Body of pancreas (tissue), 4 donors: ENCODE data around the gene ATXN7L2. TPM values are rescaled to one million over a fixed set of nuclear protein-coding genes. Genes with fewer than 3 reads are reported as not detected.

ENCODE experiments used
- ATAC-seq: fragments of 150-250 bp; one replicate; pipeline ENCODE4 v1.9.1; 2016
- DNase-seq, 4 donors: peaks; one replicate each; pipeline ENCODE4 v3.0.0-alpha.2; 2019
- H3K27ac ChIP-seq, 4 donors: fragments of 200-600 bp; sonication (generic); 1 replicate in 3 of 4; 2 replicates in 1 of 4; pipeline versions ENCODE4 v1.5.1 to v1.6.1; 2016 to 2019; ENCODE audit warnings: mild to moderate bottlenecking in 1 of 4, mixed read lengths in 1 of 4, moderate library complexity in 1 of 4
- H3K27me3 ChIP-seq, 2 donors: fragments of 200-600 bp; sonication (generic); one replicate each; pipeline ENCODE4 v1.6.0; 2016; ENCODE audit warnings: mild to moderate bottlenecking in 1 of 2
- H3K36me3 ChIP-seq, 2 donors: fragments of 200-600 bp; sonication (generic); replicated peaks in 1 of 2; 2 replicates each; pipeline ENCODE4 v1.5.1; 2016; ENCODE audit warnings: low read depth in 2 of 2; ENCODE audit not compliant: insufficient read depth in 1 of 2
- H3K4me1 ChIP-seq: fragments of 200-600 bp; sonication (generic); one replicate; pipeline ENCODE4 v1.6.0; 2016
- H3K4me3 ChIP-seq, 2 donors: fragments of 200-600 bp; sonication (generic); 1 replicate in 1 of 2; 2 replicates in 1 of 2; pipeline ENCODE4 v1.5.1; 2016 to 2019
- H3K9me3 ChIP-seq, 3 donors: fragments of 200-600 bp; sonication (generic); 1 replicate in 2 of 3; 2 replicates in 1 of 3; pipeline ENCODE4 v1.5.1; 2016
- POLR2A ChIP-seq, 3 donors: fragments of 450-650 bp; IDR thresholded peaks; one replicate each; pipeline ENCODE4 v1.6.1; 2016; ENCODE audit warnings: antibody characterized with exemption in 3 of 3, mild to moderate bottlenecking in 2 of 3
- WGBS, 2 donors: methylation state at CpG; one replicate each; pipeline ENCODE4 v1.1.5; 2017; 5-methylcytosine and 5-hydroxymethylcytosine counted together
- intact Hi-C: fragments of 100-400 bp; cut with DNase I; formaldehyde crosslinking; loops from one replicate; pipeline ENCODE4 v1.15.1; 2023
- total RNA-seq, 2 donors: library from RNA; depleted of rRNA; stranded (reverse); fragments of >200 nt; gene quantifications; one replicate each; pipeline ENCODE4 v1.1.0, GENCODE V29; 2016
- TF ChIP-seq, protein P1 (sequence below), 7 experiments: fragments of 450-650 bp in 4 of 7; fragments of 200-600 bp in 3 of 7; sonication (generic) in 3 of 7; IDR thresholded peaks; one replicate each; pipeline ENCODE4 v1.5.1; 2016 to 2019; ENCODE audit warnings: antibody characterized with exemption in 7 of 7

The ATXN7L2 gene
- total RNA-seq, 2 donors from 2014 or later: 2.6 to 5.9 TPM

DNA sequence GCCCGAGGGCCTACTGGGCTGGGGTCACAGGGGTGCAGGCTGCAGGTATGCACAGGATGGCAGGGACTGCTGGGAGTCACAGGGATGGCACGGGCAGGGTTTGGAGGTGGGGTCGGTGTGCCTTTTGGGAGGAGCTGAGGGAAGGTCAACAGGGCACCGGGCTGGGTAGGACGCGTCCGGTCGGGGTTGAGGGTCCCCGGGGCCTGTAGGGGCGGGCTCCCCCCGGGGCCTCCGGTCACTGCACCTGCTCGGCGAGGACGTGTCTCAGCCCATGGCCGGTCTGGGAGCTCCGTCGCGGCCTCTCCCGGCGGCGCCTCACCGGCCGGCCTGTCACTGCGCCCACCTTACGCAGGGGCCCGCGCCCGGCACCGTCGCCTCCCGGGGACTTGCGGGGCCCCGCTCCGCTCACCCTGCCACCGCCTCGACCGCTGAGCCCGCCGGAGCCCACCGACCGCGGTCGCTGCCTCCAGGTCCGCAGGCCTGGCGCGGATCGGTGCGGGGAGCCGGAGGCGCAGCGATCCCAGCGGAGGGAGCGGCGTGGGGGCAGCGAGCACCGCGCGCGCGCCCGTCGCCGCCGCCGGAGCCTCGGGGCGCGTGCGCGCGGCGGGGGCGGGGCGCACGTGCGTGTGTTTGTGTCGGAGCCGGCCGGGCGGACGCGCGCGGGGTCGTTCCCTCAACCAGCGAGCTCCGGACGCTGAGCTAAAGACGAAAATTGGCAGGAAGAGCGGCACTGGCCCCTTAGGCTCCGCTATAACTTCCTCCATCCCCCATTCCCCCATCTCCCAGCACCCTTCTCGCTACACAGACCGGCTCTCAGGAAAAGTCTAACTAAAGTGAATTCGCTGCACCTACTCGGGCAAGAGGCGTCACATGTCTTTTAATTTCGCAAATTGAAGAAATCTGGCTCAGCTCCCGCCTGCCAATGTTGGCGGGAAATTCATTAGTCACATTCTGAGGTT is 25.8 kb downstream of the ATXN7L2 start, which contains the start of gene AMIGO1:
AMIGO1 (minus strand) TSS at position 552 of the 959 bp plus-strand sequence. CDS start 815 bp downstream, outside the sequence.
- H3K27ac ChIP-seq: peak within 1 kb of the TSS in 3 of 4 donors; percentile 22 to 36 (median 30)
- peak; percentile 88 for ATAC-seq
- peak within 1 kb of the TSS; percentile 55 to 56 for H3K4me3 ChIP-seq
- H3K4me1 ChIP-seq: peaks cover 25% of the 10 kb centered on the region
- no peaks in the 10 kb centered on the region for H3K9me3 ChIP-seq
- no peaks in the 10 kb centered on the region for H3K27me3 ChIP-seq
- TF ChIP-seq, protein P1, sequence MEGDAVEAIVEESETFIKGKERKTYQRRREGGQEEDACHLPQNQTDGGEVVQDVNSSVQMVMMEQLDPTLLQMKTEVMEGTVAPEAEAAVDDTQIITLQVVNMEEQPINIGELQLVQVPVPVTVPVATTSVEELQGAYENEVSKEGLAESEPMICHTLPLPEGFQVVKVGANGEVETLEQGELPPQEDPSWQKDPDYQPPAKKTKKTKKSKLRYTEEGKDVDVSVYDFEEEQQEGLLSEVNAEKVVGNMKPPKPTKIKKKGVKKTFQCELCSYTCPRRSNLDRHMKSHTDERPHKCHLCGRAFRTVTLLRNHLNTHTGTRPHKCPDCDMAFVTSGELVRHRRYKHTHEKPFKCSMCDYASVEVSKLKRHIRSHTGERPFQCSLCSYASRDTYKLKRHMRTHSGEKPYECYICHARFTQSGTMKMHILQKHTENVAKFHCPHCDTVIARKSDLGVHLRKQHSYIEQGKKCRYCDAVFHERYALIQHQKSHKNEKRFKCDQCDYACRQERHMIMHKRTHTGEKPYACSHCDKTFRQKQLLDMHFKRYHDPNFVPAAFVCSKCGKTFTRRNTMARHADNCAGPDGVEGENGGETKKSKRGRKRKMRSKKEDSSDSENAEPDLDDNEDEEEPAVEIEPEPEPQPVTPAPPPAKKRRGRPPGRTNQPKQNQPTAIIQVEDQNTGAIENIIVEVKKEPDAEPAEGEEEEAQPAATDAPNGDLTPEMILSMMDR (IDR thresholded peaks at IDR 0.05): no peak
- no peak for TF ChIP-seq POLR2A (IDR thresholded peaks at IDR 0.05)
- intact Hi-C loops: no loop called here
- DNase-seq: peak; percentile 56 to 73 (median 58)
- no peaks in the 10 kb centered on the region for H3K36me3 ChIP-seq
- WGBS, 2 donors: 0 to 1% methylated on average over 12 to 50 of the region's 100 CpGs

DNA sequence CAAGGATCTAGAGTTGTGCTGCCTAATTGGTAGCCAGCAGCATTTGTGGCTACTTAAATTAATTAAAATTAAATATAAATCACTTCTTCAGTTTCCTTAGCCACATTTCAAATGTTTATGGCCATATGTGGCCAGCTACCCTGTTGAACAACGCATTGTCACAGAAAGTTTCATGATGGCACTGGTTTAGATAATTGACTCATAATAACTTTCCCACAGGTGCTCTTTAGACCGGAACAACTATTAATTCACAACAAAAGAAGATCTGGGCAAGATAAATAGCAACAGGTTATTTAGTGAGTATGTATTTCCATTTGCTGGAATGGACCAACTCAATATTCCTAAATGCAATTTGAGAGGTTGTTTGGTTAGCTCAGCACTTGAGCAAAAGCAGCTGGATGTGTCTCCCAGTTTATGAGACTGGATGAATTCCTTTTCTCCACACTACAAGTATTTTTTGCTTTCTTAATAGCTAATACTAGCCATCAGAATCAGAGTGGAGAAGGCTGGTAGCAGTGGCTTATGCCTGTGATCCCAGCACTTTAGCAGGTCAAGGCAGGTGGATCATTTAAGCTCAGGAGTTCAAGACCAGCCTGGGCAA is 29.5 kb downstream of the ATXN7L2 start:
- Histone ChIP-seq H3K36me3 (no peaks in the 10 kb centered on the region), H3K27me3 (no peaks in the 10 kb centered on the region), H3K4me1 (peaks cover 22% of the 10 kb centered on the region), H3K4me3 (no peak overlapping the region), H3K9me3 (no peaks in the 10 kb centered on the region), H3K27ac (no peak overlapping the region)
- no peak for ATAC-seq
- TF ChIP-seq, protein P1 (IDR thresholded peaks at IDR 0.05): no peak
- TF ChIP-seq POLR2A (IDR thresholded peaks at IDR 0.05): no peak
- 73 to 74% methylated on average over 2 of the region's 2 CpGs for WGBS, 2 donors
- intact Hi-C loops: no loop called here
- no peak for DNase-seq

DNA sequence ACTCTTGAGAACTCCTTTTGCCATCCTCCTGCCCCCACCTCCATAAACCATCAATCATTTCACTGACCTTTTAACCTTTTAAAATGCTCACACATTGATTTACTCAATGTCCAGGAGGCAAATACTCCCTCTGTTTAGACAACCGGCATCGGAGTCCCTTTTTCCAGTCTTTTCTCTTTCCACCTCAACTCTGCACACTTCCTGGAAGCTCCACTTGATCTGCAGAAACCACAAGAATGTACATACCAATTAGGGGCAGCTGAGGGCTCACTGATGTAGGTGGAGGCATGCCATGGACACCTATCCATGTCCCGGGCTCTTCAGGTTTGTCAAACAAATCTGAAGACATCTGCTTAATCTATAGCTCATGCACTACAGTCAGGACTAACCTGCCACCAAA is 31.1 kb downstream of the ATXN7L2 start:
- Histone ChIP-seq H3K36me3 (no peaks in the 10 kb centered on the region), H3K9me3 (no peaks in the 10 kb centered on the region), H3K27ac (no peak overlapping the region), H3K4me1 (peaks cover 10% of the 10 kb centered on the region), H3K4me3 (no peak overlapping the region), H3K27me3 (no peaks in the 10 kb centered on the region)
- DNase-seq (no peak), ATAC-seq (no peak)
- no peak for TF ChIP-seq POLR2A (IDR thresholded peaks at IDR 0.05)
- TF ChIP-seq, protein P1 (IDR thresholded peaks at IDR 0.05): no peak
- intact Hi-C loops: no loop called here
- 52 to 54% methylated on average over 3 of the region's 3 CpGs for WGBS, 2 donors

DNA sequence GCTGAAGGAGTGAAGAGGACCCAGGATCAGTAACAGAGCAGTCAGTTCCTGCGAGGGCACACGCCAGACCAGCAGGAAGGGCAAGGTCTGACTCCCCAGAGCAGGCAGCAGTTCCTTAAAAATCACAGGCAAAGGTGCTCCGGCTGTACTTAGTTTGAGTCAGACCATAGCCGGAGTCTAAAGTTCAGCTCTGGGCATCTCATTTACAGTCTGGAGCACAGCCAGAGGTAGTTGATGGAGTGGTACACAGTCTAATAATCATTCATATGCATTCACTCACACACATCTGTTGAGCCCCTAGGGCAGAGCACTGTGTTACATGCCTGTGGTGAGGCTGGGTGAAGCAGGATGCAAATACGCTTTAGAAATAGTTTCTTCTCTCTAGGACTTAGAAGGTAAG is 33.2 kb downstream of the ATXN7L2 start:
- Histone ChIP-seq H3K36me3 (no peaks in the 10 kb centered on the region), H3K27ac (no peak overlapping the region), H3K4me1 (no peaks in the 10 kb centered on the region), H3K4me3 (no peak overlapping the region), H3K9me3 (no peaks in the 10 kb centered on the region), H3K27me3 (no peaks in the 10 kb centered on the region)
- DNase-seq (no peak), ATAC-seq (no peak)
- 52 to 53% methylated on average over 5 of the region's 5 CpGs for WGBS, 2 donors
- TF ChIP-seq POLR2A (IDR thresholded peaks at IDR 0.05): no peak
- TF ChIP-seq, protein P1 (IDR thresholded peaks at IDR 0.05): no peak
- intact Hi-C loops: no loop called here
